Right renal cortex interstitium (tissue), 3 donors: ENCODE data around the gene CDH13. TPM values are rescaled to one million over a fixed set of nuclear protein-coding genes. Genes with fewer than 3 reads are reported as not detected.

Experiments used
- DNase-seq, 3 donors: peaks; one replicate each; pipeline ENCODE4 v3.0.0-alpha.2; 2013; ENCODE audit warnings: low read depth in 3 of 3, low spot score in 2 of 3
- polyA plus RNA-seq, 3 donors: library from polyadenylated mRNA; unstranded; fragments of 120-200 nt; gene quantifications; one replicate each; pipeline ENCODE4 v1.2.1, GENCODE V29; 2013; ENCODE audit not compliant: insufficient read length in 3 of 3

CDH13 gene
- polyA plus RNA-seq, 3 donors, result 9.4 to 16.2 (median 14.7) TPM

DNA sequence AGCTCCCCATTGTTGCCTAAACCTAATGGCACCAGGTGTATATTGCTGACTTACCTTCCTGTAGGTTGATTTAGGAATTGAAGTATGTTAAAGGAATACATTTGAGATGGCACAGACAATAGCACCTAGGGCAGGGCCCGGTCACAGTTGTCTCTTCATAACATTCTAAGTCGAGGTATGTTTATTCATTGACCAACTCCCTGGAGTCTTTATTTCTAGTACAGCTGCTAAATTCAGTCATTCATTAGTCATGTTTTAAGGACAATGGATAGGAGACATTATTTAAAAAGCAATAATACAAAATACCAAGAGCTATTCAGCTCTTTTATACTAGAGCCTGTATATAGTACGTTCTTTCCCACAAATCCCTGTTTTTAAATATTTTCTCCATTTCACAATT lies 811.6 kb downstream of the CDH13 start:
- DNase-seq, result no peak

DNA sequence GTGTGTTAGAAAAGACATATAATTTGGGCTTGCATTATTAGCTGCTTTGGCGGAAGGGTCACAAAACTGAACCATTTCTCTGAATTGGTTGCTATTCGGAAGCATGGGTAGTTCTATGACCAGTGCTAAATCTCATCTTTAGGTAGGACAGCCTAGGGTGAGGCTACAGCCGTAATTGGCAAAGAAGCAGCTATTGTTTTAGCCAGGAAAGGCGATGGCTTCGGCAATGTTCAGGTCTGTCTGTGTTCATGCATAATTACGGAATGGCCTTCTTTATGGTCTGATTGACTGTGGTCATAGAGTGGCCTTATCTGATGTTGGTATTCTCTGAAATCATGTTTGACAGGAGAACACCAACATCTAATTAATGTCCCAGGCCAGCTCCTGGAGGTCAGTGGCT lies 812.6 kb downstream of the CDH13 start:
- DNase-seq, result no peak

DNA sequence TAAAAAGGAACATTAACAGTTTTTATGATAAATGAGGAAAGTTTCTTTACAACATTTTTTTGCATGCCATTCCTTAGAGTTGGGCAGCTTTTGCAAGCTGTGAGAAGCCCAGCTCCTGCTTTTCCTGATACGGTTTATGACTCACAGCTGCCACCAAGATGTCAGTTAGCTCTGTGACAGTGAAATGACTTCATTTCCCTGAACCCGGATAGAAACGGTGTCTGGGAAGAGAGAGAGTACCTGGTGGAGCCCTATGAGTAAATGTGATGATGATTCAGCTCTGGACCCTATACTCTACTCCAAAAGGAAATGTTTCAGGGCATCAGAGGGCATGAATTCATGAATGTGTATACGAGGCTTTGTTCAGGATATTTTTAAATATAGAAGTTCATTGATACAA lies 814.7 kb downstream of the CDH13 start:
- no peak for DNase-seq

DNA sequence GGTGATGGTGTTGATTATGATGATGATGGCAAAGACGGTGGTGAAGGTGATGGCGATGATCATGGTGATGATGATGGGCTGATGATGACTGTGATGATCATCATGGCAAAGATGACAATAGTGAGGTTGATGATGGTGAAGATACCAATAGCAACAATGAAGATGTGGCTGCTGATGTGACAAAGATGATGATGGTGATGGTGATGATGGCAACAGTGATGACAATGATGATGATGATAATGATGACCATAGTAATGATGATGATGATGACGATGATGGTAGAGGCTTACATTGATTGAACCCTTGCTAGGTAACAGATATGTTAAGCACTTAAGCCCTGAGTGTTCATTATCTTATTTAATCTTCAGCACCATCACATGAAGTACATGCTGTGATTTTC lies 817.2 kb downstream of the CDH13 start:
- no peak for DNase-seq

DNA sequence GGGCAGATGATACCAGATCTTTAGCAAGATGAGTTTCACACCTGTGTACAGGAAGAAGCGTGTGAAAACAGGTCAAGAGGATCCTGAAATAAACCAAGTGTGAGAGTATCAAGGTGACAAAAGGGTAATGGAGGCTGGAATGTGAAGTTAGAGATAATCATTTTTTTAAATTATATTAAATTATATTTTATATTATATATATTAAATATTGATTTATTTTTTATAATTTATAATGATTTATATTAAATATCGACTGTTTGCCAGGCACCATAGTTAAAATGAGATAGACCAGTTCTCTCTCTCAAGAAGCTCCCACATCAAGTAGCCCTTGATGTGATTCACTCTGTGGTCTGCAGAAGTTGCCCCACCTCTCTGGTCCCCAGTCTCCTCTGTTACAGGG lies 820.8 kb downstream of the CDH13 start:
- no peak for DNase-seq

DNA sequence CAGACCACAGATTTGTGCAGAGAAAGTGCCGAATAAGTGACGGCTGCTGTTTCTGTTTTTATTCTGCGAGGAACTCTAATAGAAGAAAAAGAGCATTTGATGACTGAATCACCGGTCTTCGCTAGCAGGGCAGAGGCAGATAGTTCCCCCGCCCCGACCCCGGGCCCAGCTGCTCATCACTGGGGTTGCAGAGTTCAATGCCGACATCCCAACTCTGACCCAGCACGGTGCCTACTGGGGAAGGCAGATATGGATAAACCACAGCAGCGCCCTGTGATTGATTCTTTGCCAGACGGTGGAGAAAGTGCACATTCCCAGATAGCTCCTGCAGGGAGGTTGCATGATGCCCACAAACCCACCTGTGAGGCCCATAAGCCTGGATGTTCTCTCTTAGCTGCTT lies 823.1 kb downstream of the CDH13 start:
- DNase-seq, result no peak

DNA sequence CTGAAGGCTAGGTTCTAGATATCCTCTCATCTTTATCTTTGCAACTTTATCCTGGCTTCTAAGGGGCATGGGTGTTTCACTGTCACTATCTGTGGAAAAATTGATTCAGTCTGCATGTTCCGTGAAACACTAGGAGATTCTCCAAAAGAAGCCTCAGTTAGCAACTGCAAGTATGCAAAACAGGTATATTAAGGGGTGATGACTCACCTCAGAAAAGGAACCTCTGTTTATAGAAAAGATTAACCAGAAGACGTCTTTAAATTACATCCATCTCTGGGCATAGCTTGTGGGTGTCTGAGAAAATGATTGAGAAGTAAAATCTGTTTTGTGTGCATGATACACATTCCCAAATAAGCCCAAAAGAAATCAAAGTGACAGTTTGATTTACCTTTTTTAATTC lies 827.2 kb downstream of the CDH13 start:
- no peak for DNase-seq

DNA sequence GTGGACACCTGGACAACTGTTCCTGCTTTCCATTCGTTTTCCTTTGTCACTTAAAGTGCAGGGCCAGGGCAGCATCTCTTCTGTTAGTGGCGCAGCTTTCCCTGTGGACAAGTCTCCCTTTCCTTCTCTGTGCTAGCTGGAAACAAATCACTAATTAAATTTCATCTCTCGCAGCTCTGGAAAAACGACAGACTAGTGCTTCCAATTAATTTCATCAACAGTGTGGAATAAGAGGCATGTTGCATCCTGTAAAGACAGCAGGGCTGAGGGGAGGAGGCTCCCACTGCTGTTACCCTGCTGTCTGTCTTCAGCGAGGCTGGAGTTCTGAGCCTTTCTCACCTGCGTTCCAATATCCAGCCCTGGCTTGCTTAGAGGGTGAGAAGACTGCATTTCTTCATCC lies 828.9 kb downstream of the CDH13 start:
- no peak for DNase-seq

DNA sequence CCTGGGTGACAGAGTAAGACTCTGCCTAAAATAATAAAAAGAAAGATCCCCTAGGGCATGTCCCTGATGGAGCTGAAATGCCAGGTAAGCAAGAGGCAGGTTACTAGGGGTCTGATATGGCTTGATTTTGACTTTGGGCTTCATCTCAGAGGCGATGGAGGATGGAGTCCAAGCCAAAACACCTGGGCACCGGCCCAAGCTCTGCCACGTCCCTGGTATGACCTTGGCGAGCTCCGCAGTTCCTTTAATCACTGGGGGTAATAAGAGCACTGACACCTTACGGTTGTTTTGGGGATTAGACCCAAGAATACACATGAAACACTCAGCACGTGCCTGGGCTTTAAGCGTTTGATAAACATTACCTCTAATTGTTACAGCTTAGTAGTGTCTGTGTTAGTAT lies 830.2 kb downstream of the CDH13 start:
- DNase-seq, result no peak

DNA sequence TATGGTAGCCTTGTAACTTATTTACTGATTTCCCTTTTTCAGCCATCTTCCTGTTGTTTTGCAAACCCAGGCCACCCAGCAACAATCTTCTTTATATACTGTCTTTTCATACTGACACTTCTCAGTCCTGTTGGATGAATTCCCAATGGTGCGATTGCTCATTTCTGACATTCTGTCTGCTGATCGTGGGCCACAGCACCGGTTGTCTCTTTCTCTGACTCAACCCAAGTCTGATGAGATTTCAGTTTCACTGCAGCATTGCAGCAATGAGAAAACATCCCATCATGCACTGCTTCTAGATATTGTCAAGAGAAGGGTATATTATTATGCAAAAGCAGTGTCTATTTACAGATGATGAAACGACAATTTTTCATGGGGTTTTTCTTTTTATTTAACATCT lies 831.8 kb downstream of the CDH13 start:
- no peak for DNase-seq

DNA sequence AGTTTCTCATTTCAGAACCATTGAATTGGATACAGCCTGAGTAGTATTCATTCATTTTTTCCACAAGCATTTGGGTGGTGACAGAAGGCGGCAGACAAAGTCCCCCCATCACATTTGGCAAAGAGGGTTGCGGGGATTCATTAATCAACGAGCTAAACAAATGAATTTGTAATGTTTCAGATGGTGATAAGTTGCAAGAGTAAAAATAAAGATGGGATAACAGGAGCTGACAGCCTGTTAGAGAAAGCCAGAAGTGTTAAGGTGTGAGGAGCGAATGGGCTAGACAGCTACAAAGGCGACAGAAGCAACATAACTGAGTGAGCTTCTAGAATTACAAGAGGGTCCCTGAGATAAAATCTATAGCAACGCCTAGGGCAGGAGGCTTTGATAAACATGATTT lies 838.2 kb downstream of the CDH13 start:
- no peak for DNase-seq

DNA sequence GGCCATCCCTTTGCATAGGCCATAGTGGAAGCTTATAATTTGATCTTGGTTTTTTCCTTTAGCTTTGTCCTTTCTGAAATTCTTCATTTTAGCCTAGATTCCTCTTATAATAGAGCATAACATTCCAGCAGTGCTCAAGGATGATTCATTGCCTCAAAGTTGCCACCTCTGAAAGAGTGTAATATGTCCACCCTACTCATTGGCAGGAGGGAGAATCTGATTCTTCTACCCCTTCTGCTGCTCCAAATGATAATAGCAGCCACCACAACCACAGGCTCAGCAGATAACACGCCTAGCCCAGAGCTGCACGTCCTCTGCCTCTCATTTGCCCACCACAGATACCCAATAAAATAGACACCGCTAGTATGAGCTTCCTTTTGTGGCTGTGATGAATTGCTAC lies 843.6 kb downstream of the CDH13 start:
- no peak for DNase-seq

DNA sequence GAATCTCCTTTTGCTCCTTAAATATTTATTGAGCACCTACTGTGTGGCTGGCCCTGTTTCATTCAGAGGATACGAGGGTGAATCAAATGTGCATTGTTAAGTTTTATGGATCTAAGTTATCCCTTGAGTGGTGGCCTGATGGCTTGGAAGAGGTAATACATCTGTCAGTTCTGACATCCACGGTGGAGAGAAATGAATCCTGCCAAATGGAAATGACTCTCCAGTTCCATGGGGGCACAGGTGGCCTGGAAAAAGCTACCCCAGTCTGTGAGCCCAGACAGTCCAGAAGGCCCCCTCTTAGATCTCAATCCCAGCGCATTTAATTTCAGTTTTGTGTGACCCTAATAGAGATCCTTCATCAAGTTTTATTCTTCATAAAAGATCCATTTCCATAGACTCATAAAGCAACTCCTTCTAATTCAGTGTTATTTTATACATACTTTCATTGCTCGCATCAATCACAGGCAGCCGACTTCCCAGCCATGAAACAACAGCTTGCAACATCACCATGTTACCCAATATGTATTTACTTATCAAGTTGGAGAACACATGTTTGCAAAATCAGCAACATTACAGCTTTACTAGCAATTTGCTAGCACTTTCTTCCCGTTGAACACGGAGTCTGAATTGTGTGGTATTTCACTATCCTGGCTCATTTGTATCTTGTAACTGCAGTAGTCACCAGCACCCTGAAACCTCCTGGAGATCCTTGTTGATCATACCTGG lies 846.2 kb downstream of the CDH13 start:
- DNase-seq, result no peak

DNA sequence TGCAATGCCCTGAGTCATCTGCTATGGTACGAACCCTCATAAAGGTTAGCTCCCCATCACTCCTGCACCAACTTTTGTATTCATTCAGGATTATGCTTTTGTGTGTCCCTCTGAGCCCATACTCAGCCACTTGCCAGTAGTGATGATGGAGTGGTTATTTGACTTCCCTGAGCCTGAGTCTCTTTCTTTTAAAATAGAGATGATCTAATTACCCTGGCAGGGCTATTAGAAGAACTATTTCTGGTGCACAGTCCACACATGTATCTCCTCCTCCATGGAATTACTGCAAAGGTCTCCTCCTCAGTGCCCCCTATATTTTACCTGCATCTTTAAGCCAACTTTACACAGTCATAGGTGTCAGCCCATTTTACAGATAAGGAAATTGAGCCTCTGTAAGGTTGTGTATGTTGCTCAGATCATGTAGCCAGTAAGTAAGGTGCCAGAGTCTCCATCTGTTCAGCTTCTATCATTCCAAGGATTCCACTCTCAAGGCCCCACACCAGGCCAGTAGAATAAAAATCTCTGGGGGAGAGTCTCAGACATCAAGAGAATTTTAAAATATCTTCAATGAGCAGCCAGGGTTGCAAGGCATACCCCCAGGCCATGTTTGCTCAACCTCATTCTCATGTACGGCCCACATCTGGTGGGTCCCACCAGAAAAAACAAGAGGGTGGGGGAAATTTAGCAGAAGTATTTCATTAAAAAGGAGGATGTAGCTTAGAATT lies 847.3 kb downstream of the CDH13 start:
- no peak for DNase-seq

DNA sequence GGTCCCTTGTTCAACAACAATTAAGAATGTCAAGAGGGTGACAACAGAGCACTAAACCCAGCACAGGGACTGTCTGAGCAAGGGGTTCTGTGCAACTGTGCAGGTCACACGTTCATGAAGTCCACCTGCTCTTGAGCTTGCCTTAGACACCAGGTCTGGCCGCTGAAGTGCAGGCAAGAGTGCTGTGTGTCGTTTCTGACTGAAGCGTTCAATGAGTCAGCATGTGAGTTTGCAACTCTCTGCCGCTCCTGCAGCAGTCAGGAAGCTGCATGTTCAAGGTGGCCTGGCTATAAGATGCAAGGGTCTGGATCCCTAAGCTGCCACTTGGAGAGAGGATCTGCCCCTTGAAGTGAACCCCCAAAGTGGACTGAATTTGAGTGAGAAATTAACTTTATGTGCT lies 848.3 kb downstream of the CDH13 start:
- no peak for DNase-seq

DNA sequence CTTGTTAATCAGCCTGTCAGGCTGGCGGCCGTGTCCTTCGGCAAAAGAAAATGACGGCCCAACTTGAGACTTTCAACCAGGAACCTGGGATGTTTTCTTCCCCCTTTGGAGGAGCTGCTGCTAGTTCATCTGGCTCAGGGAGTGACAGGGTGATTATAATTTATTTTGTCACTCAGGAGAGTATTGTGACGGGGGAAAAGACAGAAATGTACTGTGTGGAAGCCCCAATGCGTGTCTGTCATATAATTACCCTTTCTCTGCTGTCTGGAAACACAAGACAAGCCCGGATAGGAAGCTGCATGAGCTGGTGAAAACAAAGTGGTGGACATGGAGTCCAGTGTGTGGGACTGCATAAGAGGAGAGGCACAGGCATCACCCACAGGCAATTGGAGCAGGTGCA lies 854.8 kb downstream of the CDH13 start:
- DNase-seq, result no peak

DNA sequence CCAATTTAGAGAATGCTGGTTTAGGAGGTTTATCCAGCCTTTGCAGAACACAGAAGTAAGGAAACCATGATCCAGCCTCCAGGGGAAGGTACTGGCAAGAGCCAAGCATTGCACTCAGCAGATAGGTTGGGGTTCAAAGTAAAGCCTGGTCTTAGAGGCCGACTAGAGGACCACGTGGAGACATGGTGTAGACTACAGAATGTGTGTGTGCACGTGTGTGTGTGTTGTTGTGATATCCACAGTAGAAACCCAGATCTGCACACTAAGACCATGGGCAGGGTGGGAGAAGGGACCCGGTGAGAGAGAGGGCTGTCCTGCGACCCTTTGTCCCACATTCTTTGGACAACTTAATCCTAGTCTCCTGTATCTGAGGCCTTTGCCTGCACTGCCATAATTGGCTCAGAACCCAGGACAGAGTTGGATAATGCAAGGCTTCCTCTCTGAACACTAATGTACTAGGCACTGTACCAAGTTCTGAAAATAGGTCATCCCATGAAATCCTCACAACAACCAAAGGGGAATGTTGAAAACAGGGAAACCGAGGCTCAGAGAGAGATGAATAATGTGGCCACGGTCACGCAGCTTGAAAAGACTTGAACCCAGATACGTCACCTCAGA lies 855.9 kb downstream of the CDH13 start:
- no peak for DNase-seq

DNA sequence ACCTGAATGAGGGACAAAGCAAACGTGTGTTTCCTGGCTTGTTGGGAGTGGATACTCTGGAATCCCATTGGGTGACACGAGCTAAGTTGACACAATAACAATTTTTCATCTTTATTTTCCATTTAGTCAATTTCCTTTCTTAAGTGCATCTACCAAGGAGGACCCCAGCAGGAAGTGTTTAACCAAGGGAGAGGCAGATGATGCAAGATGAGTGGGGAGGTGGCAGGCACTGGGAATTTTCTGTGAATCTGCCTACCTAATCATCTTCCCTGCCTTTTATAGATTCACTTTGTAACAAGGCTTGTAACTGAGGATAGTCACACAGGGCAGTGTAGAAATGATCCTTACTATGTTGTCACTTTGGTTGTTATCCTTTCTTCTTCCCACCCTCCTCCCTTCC lies 863.3 kb downstream of the CDH13 start:
- no peak for DNase-seq

DNA sequence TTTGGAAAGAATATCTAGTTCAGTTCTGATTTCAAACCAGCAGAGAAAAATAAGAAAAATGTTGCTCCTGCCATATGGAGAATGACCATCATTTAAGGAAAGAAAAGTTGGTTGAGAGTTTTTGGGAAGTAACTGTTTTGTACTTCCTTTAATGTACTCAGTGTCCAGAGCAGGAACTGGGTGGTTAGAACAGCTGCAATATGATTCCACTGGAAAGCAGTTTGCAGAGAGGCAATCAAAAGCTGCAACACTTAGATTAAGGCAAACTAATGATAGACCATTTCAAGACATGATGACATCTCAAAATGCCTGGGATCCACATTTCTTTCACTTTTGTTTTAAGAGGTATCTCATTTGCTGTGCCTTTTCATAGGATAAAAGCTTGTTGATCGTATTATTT lies 867.7 kb downstream of the CDH13 start:
- DNase-seq, result no peak

DNA sequence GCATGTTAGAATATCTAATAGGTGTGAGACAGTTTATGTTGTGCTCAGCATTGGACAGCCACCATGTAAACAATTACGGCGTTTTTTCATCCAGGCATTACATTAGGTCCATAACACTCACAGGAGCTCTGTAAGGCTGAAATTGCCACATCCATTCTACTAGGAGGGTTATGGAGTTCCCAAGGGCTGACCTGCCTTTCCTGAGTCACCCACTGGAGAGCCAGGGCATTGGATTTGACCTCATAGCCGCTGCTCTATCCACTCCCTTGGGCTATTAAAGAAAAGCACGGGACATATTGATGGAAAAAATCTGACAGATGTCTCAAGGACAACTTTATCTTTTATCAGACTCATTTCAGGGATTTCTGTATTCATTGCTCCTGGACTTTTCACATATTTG lies 874.7 kb downstream of the CDH13 start:
- no peak for DNase-seq

DNA sequence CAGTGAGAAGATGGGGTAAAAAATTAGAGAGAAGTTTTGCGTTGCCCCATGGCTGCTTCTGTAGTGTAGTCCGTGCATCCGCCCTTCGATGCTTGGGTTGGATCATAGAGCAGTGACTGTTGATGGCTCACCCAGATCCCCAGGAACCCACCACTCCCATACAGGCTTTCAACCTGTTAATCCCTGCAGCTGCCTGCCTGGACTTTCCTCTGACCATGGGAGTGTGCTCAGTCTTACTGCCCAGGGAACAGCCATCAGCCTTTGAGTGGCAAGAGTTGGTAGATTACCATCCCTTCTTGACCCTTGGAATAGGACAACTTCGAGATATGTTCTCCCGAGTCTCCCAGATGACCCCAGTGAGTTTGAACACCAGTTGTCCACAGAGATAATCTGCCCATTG lies 881.5 kb downstream of the CDH13 start:
- no peak for DNase-seq

DNA sequence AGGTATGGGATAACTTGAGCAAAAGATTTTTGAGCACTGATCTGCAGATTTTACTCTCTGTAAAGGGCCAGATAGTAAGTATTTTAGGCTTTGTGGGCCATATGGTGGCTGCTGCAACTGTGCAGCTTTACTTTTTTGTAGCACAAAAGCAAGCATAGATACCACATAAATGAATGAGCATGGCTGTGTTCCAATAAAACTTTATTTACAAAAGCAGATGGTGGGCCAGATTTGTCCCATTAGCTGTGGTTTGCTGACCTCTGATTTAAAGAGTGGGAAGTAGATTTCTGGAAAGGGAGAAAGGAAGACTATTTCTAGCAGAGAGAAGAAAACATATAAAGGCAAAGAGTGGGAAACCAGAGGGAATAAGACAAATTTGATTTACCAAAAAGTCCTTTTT lies 882.5 kb downstream of the CDH13 start:
- DNase-seq, result no peak
